T-cell (primary cell): ENCODE data around the gene UNK. TPM values are rescaled to one million over a fixed set of nuclear protein-coding genes. Genes with fewer than 3 reads are reported as not detected.

Experiments used
- total RNA-seq, 35 experiments: library from RNA in 6 of 35; stranded (reverse) in 6 of 35; fragments of 120-200 nt in 1 of 35; gene quantifications; one replicate each; pipeline versions ENCODE4 v1.2.1 to v1.2.4 and lab custom pipeline; 2013 to 2026

The UNK gene
- total RNA-seq, 5 donors from 2014 or later (not counting 1 experiment from before 2014, with no cell fraction given) = 37.1 to 50.3 (median 39.2) TPM

Other genes starting within 250 kb of the UNK start
- 100 to 1,000 TPM; 171 to 382 (median 273) TPM for gene MYO15B, start 197.0 kb upstream of the UNK start, total RNA-seq
- gene SMIM5, start 151.4 kb upstream of the UNK start, total RNA-seq = 1 to 10 TPM in 2 of 5 donors, under 1 TPM in 3; 0.35 to 2.2 (median 0.82) TPM
- 10 to 100 TPM; 38.0 to 75.0 (median 61.9) TPM for gene RECQL5, start 117.7 kb upstream of the UNK start, total RNA-seq
- 100 to 1,000 TPM; 124 to 191 (median 128) TPM for gene SAP30BP, start 117.5 kb upstream of the UNK start, total RNA-seq
- 1 to 10 TPM in 4 of 5 donors, under 1 TPM in 1; 0.68 to 1.6 (median 1.5) TPM for gene ITGB4, start 63.3 kb upstream of the UNK start, total RNA-seq
- gene GALK1, start 19.6 kb upstream of the UNK start, total RNA-seq = 10 to 100 TPM in 4 of 5 donors, 1 to 10 TPM in 1; 8.4 to 35.7 (median 26.7) TPM
- 100 to 1,000 TPM; 148 to 191 (median 180) TPM for gene UNC13D, start 59.6 kb downstream of the UNK start, total RNA-seq
- 100 to 1,000 TPM in 3 of 5 donors, 10 to 100 TPM in 2; 91.4 to 158 (median 138) TPM for gene WBP2, start 70.5 kb downstream of the UNK start, total RNA-seq
- 10 to 100 TPM in 3 of 5 donors, 1 to 10 TPM in 2; 2.6 to 24.6 (median 18.3) TPM for gene TRIM47, start 93.8 kb downstream of the UNK start, total RNA-seq
- 10 to 100 TPM; 22.1 to 52.2 (median 45.9) TPM for gene TRIM65, start 112.1 kb downstream of the UNK start, total RNA-seq
- gene MRPL38, start 120.1 kb downstream of the UNK start, total RNA-seq = 100 to 1,000 TPM; 116 to 170 (median 144) TPM
- gene FBF1, start 156.2 kb downstream of the UNK start, total RNA-seq = 10 to 100 TPM; 25.7 to 45.3 (median 41.5) TPM
- gene ACOX1, start 194.4 kb downstream of the UNK start, total RNA-seq = 10 to 100 TPM; 17.6 to 33.8 (median 29.1) TPM
- 10 to 100 TPM; 12.8 to 15.3 (median 14.3) TPM for gene TEN1, start 194.4 kb downstream of the UNK start, total RNA-seq
- gene CDK3, start 216.0 kb downstream of the UNK start, total RNA-seq = 10 to 100 TPM in 1 of 5 donors, 1 to 10 TPM in 4; 7.5 to 12.1 (median 9.0) TPM
- 1 to 10 TPM in 1 of 5 donors, under 1 TPM in 4; 0.58 to 1.0 (median 0.72) TPM for gene EVPL, start 242.5 kb downstream of the UNK start, total RNA-seq